Activated T-helper 1 cell treated with Interleukin-2 at 50 U/mL for 16 hours (primary cell): ENCODE data around the gene LIPC.

Experiments
- DNase-seq: peaks from one replicate; pipeline ENCODE4 v3.0.0-alpha.2; 2020; ENCODE audit warnings: low read depth

The LIPC gene

DNA sequence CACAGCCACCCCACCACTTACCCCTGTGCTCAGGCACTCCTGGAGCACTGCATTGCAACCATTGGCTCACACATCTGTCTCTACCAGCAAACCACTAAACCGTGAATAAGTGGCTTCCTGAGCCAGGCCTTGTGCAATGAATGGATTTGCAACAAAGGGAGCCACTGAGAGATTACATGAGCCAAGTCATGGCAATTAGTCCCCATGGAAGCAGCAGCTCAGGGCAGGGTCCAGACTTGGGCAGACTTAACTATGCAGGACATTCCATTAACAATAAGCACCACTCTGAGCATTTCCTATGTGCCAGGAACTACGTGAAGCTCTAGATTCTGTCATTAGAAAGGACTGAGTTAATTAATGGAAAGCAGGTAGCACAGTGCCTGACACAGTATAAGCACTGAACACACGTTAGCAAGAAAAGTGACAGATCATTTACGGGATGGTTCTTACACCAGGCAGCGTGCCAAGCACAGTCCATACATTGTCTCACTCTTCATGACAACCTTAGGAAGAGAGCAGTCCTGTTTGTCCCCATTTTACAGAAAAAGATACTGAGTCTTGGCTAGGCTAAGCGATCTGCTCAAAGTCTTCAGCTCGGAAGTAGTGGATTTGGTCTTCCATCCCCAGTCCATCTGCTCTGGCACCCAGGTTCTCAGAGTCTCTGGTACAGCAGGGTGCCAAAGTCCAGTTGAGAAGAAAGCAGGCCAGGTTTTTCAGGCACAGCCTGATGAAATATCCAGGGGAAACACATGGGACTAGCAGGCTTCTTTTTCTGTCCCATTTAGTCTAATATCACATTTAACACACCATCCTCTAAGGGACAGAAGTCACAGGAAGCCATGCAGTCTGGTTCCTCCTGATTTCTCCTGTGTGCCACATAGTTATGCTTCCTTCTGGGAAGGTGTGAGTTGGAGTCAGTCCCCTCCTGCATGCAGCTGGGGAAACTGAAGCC is 44.1 kb downstream of the LIPC start:
- DNase-seq: no peak

DNA sequence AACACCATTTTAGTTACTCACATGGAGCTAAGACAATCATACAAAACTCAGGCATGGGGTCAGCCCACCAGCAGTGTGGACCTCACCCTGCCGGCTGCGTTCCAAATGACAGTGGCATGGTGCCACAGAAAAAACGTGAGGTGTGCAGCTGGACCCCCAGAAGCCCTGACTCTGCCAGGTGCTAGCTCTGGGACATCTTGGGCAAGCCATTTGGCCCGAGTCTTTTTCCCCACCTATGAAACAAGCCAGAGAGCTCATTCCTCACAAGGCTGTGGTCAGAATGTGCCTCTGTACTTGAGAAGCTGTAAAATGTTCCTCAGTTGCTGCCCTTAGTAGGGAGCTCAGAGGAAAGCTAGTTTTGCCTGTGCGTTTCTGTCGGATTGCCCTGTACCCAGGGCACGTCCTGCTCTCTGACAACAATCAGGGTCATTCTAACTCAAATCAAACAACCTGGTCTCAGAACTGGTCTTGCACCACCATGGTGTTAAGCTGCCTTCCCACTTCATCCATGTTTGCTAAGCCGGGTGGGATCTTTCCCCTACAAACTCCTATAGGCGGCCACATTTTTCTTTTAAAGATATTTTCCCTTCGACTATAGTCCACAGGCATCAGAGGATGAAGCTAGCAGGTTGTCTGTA is 44.9 kb downstream of the LIPC start:
- DNase-seq: no peak

DNA sequence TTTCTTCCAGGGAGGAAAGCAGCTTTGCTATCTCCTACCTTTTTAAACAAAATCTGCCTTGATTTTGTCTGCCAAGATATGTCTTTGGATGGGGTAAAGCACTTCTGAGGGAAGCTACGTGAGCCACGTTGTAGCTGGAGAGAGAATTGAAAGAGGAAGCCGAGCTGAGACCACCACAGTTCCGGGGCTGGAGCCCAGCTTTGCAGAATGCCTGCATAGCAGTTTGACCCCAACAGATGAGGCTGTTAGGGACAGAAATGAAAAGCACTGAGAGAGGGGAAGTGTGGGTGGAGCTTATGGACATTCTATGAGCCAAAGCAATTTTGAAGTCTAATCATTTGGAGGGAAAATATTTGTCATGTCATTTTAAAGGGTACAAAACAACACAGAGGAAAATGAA is 45.4 kb downstream of the LIPC start:
- DNase-seq: no peak

DNA sequence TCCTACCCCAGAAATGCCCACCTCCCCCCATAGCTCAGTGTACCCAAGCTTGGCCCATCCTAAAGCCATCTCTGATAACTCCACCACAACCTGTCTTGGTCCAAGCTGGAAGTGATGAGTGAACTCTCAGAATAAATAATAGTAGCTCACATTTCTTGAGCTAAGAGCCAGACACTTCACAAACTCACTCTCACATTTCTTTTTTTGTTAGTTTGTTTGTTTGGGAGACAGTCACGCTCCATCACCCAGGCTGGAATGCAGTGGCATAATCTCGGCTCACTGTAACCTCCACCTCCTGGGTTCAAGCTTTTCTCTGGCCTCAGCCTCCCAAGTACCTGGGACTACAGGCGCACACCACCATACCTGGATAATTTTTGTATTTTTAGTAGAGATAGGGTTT is 46.2 kb downstream of the LIPC start:
- DNase-seq: no peak

DNA sequence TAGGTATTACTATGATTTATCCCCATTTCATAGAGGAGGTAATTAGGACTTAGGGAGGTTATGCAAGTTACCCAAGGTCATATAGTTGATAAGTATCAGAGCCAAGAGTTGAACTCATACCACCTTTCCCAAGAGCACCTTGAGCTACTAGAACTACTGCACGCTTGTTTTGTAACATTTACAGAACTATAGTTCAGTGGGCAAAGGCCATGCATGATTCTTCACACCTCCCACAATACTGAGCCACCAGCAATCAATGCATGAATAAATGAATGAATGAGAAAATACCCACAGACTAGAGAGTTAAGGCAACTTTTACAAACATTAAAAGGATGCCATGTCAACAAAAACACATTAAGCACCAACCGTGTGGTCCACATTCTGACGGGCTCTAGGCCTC is 46.8 kb downstream of the LIPC start:
- no peak for DNase-seq

DNA sequence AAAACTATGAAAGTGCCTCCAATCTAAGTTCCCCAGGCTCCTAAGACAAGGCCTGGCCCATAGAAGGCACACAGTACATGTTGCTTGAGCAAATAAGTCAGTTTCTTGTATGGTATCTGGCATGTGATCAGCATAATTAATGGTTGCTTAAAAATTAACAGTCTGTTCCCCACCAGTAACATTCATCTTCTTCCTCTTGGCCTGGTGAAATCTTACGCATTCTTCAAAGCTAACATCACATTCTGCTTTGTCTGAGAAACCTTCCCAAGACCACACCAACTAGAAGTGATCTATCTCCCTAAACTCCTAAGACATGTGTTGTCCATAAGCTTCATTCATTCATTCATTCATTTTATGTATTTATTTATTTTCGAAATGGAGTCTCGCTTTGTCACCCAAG is 48.1 kb downstream of the LIPC start:
- DNase-seq: no peak

DNA sequence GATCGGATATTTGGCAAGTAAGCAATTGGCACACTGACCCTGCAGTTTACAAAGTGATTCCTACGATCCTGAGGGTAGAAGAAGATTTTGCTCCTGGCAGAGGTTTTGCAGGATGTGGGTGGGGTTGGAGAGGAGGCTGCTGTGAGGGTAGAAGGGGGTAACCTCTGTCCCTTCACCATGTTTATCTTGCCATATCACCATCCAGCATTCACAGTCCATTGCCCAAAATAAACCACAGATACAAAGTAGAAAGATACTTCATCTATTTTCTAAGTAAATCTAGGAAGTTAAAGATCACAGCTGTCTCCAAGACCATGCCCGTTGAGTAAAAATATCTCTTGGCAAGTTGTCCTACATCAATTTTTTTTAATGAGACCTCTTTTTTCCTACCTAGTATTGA is 51.6 kb downstream of the LIPC start:
- no peak for DNase-seq

DNA sequence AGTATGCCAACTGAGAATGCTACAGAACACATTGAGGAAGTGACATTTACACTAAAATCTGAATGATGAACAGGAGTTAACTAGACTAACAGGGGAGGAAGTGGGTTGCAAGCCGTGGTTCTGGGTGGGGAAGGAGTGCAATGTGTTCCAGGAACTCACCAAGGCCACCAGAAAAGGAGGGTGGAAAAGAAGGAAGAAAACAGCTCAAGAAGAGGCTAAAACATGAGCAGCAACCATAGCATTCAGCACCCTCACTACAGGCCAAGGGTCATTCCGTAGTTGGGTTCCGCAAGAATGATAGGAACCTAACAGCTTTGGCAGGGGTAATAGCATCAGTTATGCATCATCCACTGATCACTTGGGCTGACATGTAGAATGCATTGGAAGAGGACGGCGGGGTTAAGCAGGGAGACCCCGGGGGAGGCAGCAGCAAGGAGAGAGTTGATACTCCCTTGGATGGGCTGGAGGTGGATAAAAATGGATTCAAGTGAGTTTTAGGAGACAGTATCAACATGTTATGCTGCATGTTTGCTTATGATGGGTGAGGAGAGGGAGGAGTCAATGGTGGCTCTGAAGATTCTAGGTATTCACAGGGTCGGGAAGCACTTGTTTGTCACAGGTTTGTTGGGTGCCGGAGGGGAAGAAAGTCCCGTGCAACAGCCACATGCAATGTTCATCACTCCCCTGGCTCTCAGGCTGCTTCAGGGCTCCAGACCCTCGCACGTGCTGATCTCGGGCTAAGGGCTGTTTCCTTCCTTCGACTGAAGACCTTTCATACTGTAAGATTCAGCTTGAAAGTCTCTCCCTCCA is 53.2 kb downstream of the LIPC start:
- peak; percentile 20 for DNase-seq

DNA sequence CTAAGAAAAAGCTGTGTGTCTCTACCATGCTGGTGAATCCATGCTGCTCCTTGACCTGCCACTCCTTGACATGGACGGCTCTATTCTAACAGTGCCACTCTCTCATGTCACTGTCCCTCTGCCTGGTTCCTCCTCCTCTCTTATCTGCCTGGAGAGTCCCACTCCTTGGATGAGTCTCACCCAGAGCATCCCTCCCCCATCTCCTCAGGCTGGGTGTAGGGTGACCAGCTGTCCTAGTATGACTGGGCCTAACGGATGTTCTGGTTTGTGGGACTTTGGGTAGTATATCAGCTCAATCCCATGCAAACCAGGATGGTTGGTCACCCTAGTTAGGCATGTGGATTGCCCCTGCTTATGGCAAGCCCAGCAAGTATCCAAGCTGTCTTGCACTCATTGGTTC is 54.3 kb downstream of the LIPC start:
- DNase-seq: no peak

DNA sequence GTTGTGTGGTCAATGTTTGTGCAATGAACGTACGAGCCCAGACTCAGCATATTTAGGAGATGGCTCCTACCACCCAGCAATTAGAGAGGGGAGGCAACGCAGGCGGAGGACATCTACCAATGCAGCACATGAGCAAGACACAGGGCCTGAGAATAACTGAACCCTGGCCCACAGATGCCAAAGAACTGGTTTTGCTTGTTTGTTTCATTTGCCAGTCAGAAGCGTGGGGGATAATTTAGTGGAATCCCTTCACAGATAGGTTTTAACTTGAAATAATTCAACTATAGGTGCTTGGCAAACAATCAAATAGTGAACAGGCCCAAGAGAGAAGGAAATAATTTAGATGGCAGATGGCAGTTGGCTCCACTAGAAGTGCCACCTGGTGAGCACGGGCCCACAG is 54.8 kb downstream of the LIPC start:
- DNase-seq: no peak

DNA sequence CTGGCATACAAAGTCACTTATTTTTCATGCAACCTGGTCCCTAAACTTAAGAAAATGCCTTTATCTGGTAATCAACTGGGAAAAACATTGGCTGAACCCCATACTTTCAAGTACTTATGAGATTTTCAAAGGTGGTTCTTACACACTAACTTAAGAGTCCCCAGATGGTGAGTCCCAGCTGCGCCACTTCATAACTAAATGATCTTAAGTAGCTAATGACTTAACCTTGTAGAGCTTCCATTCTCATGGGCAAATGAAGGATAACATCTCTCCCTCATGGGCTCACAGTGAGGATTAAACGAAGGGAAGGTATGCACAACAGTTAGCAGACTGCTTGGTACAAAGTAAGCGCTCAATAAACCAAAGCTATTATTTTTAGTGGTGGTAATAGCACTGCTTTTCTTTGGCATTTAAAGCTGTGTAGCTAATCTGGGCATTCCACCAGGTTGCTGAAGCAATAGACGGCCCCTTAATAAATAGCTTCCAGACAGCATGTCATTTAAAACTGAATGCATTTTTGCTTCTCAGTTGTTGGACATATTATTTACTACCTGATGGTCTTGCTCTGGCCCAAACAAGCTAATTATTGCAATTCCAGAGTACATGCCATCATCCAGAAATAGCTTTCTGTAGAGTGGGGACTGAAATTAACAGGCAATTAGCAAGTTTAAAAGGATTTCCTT is 55.4 kb downstream of the LIPC start:
- DNase-seq: no peak

DNA sequence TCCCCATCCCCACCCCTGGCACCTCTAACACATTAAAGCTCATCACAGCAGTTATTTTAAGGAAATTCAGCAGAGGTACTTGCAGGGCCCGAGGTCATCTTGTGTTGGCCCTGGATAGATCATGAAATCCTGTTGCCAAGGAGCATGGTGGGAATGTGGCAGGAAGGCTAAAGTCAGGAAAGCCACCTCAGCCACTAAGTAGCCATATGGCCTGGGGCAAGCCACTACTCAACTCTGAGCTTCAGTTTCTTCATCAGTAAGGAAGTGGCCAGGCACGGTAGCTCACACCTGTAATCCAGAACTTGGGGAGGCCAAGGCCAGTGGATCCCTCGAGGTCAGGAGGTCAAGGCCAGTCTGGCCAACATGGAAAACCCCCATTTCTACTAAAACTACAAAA is 55.9 kb downstream of the LIPC start:
- DNase-seq: no peak

DNA sequence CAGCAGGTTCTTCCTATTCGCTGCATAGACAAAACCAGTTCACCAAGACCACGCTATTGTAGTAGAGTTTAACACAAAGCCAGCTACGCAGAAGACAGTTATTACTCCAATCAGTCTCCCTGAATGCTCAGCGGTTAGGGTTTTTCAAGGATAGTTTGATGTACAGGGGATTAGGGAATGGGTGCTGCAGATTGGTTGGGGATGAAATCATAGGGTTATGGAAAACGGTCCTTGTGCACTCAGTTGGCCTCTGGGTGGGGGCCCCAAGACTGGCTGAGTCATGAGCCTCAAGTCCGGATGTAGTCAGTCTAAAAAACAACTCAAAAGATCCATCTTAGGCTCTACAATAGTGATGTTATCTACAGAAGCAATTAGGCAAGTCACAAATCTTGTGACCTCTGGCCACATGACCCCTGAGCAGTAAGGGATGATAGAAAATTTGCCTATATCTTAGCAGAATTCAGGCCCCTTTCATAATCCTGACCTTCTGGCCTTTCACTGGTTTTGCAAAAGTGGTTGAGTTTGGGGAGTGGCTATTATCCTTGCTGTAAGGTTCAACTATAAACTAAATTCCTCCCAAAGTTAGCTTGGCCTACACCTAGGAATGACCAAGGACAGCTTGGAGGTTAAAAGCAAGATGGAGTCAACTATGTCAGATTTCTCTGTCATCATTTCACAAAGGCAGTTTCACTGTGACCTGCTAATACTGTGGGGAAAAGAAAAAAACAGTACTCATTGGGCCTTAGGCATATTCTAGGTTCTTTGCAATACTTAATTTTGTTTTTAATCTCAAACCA is 57.7 kb downstream of the LIPC start:
- no peak for DNase-seq

DNA sequence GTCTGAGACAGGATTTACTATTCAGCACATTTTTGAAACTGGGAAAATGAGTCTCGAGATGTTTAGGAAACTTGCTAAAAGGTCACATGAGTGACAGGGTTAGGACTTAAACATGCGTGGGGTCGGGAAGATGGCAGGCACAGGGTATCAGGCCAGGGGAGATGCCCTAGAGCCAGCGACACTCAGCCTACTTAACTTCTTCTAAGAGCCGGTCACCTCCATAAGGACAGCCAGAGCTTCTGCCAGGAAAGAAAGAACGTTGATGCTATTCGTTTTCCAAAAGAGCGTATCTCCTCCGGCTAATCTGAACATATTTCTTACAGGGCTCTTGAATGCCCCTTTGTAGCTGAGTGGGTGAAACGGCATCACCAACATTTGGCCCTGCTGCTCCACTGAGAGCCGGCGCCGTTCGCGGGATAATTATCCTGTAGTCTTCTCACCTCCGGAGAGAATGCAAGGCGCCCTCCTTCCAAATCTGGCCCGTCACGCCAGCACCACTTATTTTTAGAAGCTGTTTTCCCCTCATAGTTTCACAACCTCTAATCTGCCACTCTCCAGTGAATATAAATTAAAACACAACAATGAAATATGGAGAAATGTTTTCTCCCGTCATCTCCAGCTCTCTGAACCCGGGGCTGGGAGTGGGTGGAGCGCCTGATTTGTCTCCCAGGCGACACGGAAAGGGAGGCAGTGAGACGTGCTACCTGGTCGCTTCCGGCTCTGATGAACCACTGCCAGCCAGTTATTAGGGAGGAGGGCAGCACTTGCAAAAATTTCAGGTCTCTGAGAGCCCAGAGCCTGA is 58.5 kb downstream of the LIPC start:
- DNase-seq: no peak

DNA sequence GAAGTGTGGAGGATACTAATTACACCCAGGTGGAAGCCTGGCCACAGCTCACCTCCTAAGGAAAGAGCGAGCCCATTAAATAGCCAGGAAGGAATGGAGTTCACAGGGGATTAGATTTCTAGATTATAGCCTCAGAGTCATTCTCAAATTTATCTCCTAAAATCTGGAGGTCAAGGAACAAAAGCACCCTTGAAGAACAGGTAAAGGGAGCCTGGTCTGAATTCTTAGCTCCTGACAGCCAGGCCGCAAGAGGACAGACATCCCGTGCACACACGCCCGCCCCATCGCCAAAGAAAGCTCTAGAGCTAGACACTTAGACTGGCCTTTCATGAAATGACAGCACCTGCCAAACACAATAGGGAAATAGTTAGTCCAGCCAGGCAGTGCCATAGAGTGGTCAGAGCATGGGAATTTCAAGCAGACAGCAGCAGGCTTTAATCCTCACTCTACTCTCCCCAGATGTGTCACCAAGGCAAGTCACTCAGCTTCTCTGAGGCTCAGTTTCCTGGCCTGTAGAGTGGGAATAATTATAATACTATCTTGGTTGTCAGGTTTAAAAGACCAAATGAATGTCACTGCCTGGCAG is 59.2 kb downstream of the LIPC start:
- no peak for DNase-seq

DNA sequence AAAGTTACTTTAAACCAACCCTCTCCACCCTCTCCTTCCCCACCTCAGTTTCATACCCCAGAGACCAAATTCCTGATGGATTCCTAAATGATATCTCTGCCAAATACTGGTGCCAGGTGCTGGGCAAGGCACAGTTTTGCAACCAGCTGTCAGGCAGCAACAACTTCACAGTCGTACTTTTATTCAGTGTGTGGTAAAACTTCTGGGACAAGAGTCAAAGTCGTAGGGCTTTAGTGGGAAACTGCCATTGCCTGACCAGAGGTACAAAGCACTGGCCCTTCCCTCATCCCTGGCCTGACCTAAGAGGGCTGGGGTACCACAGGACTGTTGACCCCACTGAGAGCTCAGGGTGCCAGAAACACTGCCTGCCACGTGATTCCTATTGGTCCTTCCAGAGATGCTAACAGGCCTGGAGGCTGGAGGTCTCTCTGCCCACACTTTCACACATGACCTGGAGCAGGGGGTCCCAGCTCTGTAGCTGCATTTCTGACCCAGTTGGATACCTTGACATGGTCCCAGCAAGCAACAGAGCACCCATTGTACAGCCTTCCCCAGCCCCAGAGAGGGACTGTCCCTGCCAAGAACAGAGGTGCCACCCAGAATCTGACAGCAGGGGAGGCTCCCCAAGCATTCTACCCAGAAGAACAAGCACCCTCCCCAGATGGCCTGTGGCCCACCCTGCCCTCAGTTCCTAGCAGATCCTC is 59.9 kb downstream of the LIPC start:
- no peak for DNase-seq

DNA sequence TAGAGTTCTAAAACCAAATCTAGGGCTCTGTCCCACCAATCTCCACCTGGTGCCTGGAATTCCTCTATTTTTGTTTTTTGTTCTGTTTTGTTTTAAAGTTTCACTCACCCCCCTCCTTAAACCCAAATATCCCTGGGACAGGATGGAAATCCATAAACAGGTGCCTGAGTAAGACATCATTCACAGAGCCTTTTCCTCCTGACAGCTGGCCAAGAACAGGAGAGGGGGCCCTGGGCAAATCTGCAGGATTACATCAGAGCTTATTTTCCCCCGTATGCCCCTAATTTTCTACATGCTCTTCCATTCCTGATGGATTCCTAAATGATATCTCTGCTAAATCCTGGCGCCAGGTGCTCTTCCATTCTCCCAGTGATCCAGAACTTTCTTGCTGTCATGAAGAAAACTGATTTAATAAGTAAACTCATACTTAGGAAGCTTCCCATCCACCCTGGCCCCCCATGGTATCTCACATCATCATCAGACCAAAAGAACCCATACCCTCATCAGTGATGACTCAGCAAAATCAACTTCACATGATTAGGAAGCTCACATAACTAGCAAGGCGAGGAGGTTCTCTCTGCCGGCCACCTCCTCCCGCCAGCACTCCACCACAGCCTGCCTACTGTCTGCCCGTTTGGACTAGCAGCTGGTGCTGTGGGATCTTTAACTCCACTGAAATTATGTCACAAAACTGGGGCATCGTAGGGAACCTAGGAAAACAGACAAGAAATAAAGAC is 61.0 kb downstream of the LIPC start:
- DNase-seq: no peak

DNA sequence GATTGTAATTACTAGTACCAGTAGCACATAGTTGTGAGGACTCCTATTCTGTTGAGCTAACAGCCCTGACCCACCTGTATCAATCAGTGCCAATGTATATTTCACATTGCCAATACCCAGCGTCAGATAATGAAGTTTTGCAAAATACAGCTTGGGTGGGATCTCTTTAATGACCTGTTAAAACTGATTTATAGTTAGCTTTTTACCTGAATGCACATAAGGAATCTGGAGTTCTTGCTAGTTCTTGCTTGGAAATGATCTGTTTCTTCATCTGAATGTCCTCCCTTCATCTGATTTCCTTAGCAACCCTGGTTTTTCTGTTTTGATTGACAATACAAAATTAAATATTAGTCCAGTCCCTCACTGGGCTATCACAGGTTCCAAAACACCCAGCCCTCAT is 62.8 kb downstream of the LIPC start:
- no peak for DNase-seq

DNA sequence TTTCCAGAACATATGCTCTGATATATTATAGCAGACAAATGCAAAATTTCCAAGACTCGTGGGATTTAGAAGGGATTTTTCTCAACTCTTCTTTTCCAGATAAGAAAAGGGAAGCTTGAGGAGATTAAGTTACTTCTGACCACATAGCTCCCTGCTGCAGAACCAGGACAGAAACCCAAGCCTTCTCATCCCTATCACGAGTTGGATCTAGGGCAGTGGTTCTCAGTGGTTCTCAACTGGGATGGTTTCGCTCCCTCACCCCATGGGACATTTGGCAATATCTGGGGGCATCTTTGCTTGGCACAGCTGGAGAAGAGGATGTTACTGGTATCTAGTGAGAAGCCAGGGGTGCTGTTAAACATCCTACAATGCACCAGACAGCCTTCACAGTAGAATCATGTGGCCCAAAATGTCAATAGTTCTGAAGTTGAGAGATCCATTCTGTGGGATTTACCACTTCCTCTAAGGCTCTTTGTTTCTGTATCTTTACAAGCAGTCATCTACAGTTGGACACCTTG is 64.2 kb downstream of the LIPC start:
- DNase-seq: no peak
